GM23248 (cell line): ENCODE measurements around the gene FKRP.

Experiments
- EZH2 ChIP-seq: fragments of 200-600 bp; sonication (generic); IDR thresholded peaks from 2 replicates; pipeline ENCODE4 v1.6.1; 2018; ENCODE audit warnings: antibody characterized with exemption, mild to moderate bottlenecking; ENCODE audit not compliant: insufficient read depth, poor library complexity, severe bottlenecking
- EZH2phosphoT487 ChIP-seq: fragments of 200-600 bp; sonication (generic); IDR thresholded peaks from 2 replicates; pipeline ENCODE4 v1.6.1; 2018; ENCODE audit warnings: antibody characterized with exemption, moderate library complexity, mild to moderate bottlenecking, low read depth; ENCODE audit not compliant: insufficient read depth

DNA sequence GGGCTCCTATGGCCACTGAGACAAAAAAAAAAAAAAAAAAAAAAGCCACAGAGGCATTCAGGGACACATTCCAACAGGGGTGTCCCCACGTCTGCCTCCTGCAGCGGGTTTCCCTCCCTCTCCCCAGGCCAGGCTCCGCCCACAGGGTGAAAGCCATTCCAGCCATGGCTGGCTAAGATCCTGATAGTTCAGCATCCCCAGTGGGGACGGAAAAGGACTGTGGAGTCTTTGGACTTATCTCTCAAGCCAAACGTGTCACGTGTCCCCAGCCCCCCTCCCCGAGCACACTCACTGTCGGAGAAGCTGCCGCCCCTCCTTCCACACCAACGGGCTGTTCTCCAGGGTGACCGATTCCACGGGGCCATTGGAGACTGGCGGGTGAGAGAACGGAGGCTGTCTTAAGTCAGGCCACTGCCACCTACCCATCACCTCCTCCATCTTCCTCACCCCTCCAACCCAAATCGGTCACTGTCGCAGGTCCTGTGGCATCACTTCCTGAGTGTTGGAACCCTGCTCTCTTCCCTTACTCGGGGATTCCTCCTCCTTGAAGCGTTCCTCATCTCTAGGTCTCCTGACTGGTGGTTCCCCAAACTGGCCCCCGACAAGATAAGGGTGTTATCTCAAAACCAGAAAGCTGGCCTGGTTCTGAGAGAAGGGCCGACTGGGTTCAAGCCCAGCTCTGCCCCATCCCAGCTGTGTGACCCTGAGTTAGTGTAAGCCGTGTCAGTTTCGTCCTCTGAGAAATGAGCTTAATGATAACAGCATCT is 9.1 kb upstream of the FKRP start:
- TF ChIP-seq EZH2 (no peak), EZH2phosphoT487 (no peak)
